ENCODE results near the gene ARVCF. TPM values are rescaled to one million over a fixed set of nuclear protein-coding genes. Genes with fewer than 3 reads are reported as not detected.

Gene ARVCF
- total and polyA plus RNA-seq, 9 of the 15 experiments (the other 6 are each of a cell fraction or from before 2014, with no cell fraction given), result 0.03 to 97.4 (median 15.6) TPM

- TF ChIP-seq STAT6 (CRISPR knock-in tag; IDR thresholded peaks at IDR 0.05), result peak; percentile 61; the same call in 1 of the 2 replicates
- TF ChIP-seq KDM4B (IDR thresholded peaks at IDR 0.05; ENCODE audit: borderline replicate concordance in 2 of 2, low read depth in 1 of 2), result no peak
- 0 out of 2 replicates have a peak, but pooled peaks have one; percentile 10 for TF ChIP-seq ZNF23 (CRISPR knock-in tag; IDR thresholded peaks at IDR 0.05)
- no peak for TF ChIP-seq MCM3 (IDR thresholded peaks at IDR 0.05)
- TF ChIP-seq WHSC1 (IDR thresholded peaks at IDR 0.05; ENCODE audit: low read length), result peak; percentile 80
- TF ChIP-seq YBX1 (IDR thresholded peaks at IDR 0.05), result no peak
- TF ChIP-seq CCNT2 (IDR thresholded peaks at IDR 0.05; ENCODE audit: borderline replicate concordance, extremely low read depth, insufficient read length, low read depth, low read length), result no peak
- TF ChIP-seq ADNP (tag; IDR thresholded peaks at IDR 0.05), result no peak
- TF ChIP-seq SRF (CRISPR knock-in tag; IDR thresholded peaks at IDR 0.05), result peak; percentile 61 to 74; a peak in 3 of 4 replicates
- TF ChIP-seq ETV5 (CRISPR knock-in tag; IDR thresholded peaks at IDR 0.05; ENCODE audit: low read depth), result no peak
- no peak for TF ChIP-seq BRD9 (IDR thresholded peaks at IDR 0.05; ENCODE audit: low read depth, partially characterized antibody)
- no peak for TF ChIP-seq GTF2B (IDR thresholded peaks at IDR 0.05; ENCODE audit: extremely low read depth, insufficient read length)
- TF ChIP-seq POU5F1 (IDR thresholded peaks at IDR 0.05; ENCODE audit: borderline replicate concordance, low read depth, low read length, partially characterized antibody), result no peak
- no peak for TF ChIP-seq BDP1 (IDR thresholded peaks at IDR 0.05; ENCODE audit: insufficient read depth, insufficient read length)
- no peak for TF ChIP-seq SMARCC2 (IDR thresholded peaks at IDR 0.05; ENCODE audit: low read depth)
- no peak for TF ChIP-seq SMARCA5 (IDR thresholded peaks at IDR 0.05)
- no peak for TF ChIP-seq MCM2 (IDR thresholded peaks at IDR 0.05; ENCODE audit: low read depth)
- TF ChIP-seq ZNF445 (CRISPR knock-in tag; IDR thresholded peaks at IDR 0.05; ENCODE audit: low read depth), result peak; percentile 11; the same call in 1 of the 2 replicates
- TF ChIP-seq MYBL2 (IDR thresholded peaks at IDR 0.05; ENCODE audit: low read depth), result no peak
- TF ChIP-seq MYBL2 (CRISPR knock-in tag; IDR thresholded peaks at IDR 0.05; ENCODE audit: borderline replicate concordance), result no peak
- TF ChIP-seq EHMT2 (IDR thresholded peaks at IDR 0.05), result no peak
- no peak for TF ChIP-seq ZNF639 (CRISPR knock-in tag; conservative IDR thresholded peaks at IDR 0.05 in 1 of 2, IDR thresholded peaks at IDR 0.05 in 1 of 2)
- TF ChIP-seq SAP30 (IDR thresholded peaks at IDR 0.05; ENCODE audit: borderline replicate concordance, insufficient read depth, low read depth, low read length, poor library complexity, severe bottlenecking), result peak; percentile 81
Measured at GRCh38 chr22:19942157-19943081, 74.2 kb downstream of the ARVCF start (continued).

Data from K562 (cell line).